ENCODE results near the gene TBX21.

TBX21 gene

GRCh38 chr17:47708864-47709541 is 24.0 kb upstream of the TBX21 start:
- H3K9me3 ChIP-seq (ENCODE audit: control insufficient read depth, insufficient read depth, low read depth, low read length): no peaks in the 10 kb centered on the region
- H3K4me3 ChIP-seq (ENCODE audit: low read depth, low read length): no peak overlapping the region
- CTCF ChIA-PET: interaction anchor here (0.6 to 1.2 kb wide), 2 partner anchors 11 to 13 kb away, joined by 3 read pairs; no protein-coding TSS in a partner anchor
- TF ChIP-seq ZSCAN16 (tag by site-specific recombination; IDR thresholded peaks at IDR 0.05): no peak
- TF ChIP-seq ZNF132 (tag by site-specific recombination; IDR thresholded peaks at IDR 0.05; ENCODE audit: borderline replicate concordance): no peak
- no peak for TF ChIP-seq YY2 (tag by site-specific recombination; IDR thresholded peaks at IDR 0.05)
- TF ChIP-seq PRDM1 (tag by site-specific recombination; IDR thresholded peaks at IDR 0.05): no peak
- no peak for TF ChIP-seq PRDM4 (tag by site-specific recombination; IDR thresholded peaks at IDR 0.05)
- TF ChIP-seq ZNF211 (tag by site-specific recombination; IDR thresholded peaks at IDR 0.05; ENCODE audit: low read depth): no peak
- no peak for TF ChIP-seq ZNF311 (tag by site-specific recombination; IDR thresholded peaks at IDR 0.05; ENCODE audit: borderline replicate concordance)
- TF ChIP-seq ZNF394 (tag by site-specific recombination; IDR thresholded peaks at IDR 0.05; ENCODE audit: borderline replicate concordance): no peak
- no peak for TF ChIP-seq ZNF792 (tag by site-specific recombination; IDR thresholded peaks at IDR 0.05)
- TF ChIP-seq ZNF549 (tag by site-specific recombination; IDR thresholded peaks at IDR 0.05): no peak
- no peak for TF ChIP-seq ZFP41 (tag by site-specific recombination; IDR thresholded peaks at IDR 0.05; ENCODE audit: borderline replicate concordance)
- TF ChIP-seq ZNF18 (tag by site-specific recombination; IDR thresholded peaks at IDR 0.05): no peak
- TF ChIP-seq ZNF629 (tag by site-specific recombination; IDR thresholded peaks at IDR 0.05): no peak
- TF ChIP-seq ZFP69B (tag by site-specific recombination; IDR thresholded peaks at IDR 0.05): no peak
- no peak for TF ChIP-seq BCL11B (tag by site-specific recombination; IDR thresholded peaks at IDR 0.05; ENCODE audit: low read depth)
- TF ChIP-seq ZNF221 (tag by site-specific recombination; IDR thresholded peaks at IDR 0.05; ENCODE audit: borderline replicate concordance): no peak
- no peak for TF ChIP-seq HOXD13 (CRISPR knock-in tag; IDR thresholded peaks at IDR 0.05; ENCODE audit: borderline replicate concordance)
- TF ChIP-seq ZFP37 (tag by site-specific recombination; IDR thresholded peaks at IDR 0.05): no peak
- H3K36me3 ChIP-seq (ENCODE audit: control insufficient read depth in 2 of 2, insufficient read depth in 1 of 2, low read length in 2 of 2): peaks cover 0 to 31% of the 10 kb centered on the region in 2 experiments; a peak in 1 of 3 replicates
- POLR2A ChIA-PET: interaction anchor here (0.6 kb wide), 1 partner anchor 54 kb away, joined by 10 read pairs; no protein-coding TSS in a partner anchor
- H3K27ac ChIP-seq (ENCODE audit: extremely low read depth, low read depth, low read length): no peak overlapping the region
- no peaks in the 10 kb centered on the region for H3K4me1 ChIP-seq (ENCODE audit: control insufficient read depth, insufficient read depth, low read length)

- POLR2A ChIA-PET: no interaction called here
- Histone ChIP-seq H3K27ac (ENCODE audit: extremely low read depth, low read depth, low read length) (no peak overlapping the region), H3K36me3 (ENCODE audit: control insufficient read depth in 2 of 2, insufficient read depth in 1 of 2, low read length in 2 of 2) (peaks cover 0 to 29% of the 10 kb centered on the region in 2 experiments; a peak in 1 of 3 replicates), H3K4me1 (ENCODE audit: control insufficient read depth, insufficient read depth, low read length) (no peaks in the 10 kb centered on the region), H3K9me3 (ENCODE audit: control insufficient read depth, insufficient read depth, low read depth, low read length) (no peaks in the 10 kb centered on the region), H3K4me3 (ENCODE audit: low read depth, low read length) (no peak overlapping the region)
- CTCF ChIA-PET: interaction anchor here (1.2 to 1.6 kb wide), 2 partner anchors 10 to 12 kb away, joined by 3 to 6 read pairs; no protein-coding TSS in a partner anchor
- TF ChIP-seq HOXC10 (CRISPR knock-in tag; IDR thresholded peaks at IDR 0.05) (no peak), ZNF707 (tag by site-specific recombination; IDR thresholded peaks at IDR 0.05) (no peak), ZNF223 (tag by site-specific recombination; IDR thresholded peaks at IDR 0.05) (no peak), ZNF391 (tag by site-specific recombination; IDR thresholded peaks at IDR 0.05; ENCODE audit: borderline replicate concordance, low read depth) (no peak), ZNF214 (tag by site-specific recombination; IDR thresholded peaks at IDR 0.05; ENCODE audit: borderline replicate concordance) (no peak), ZNF24 (tag by site-specific recombination; IDR thresholded peaks at IDR 0.05) (no peak), ZNF350 (tag by site-specific recombination; IDR thresholded peaks at IDR 0.05) (no peak), YY1 (tag by site-specific recombination; IDR thresholded peaks at IDR 0.05) (no peak), ZBTB26 (tag by site-specific recombination; optimal IDR thresholded peaks at IDR 0.05) (no peak), ZNF549 (tag by site-specific recombination; IDR thresholded peaks at IDR 0.05) (no peak), ZNF157 (tag by site-specific recombination; IDR thresholded peaks at IDR 0.05) (no peak), ZNF18 (tag by site-specific recombination; IDR thresholded peaks at IDR 0.05) (no peak)
Observed at GRCh38 chr17:47709594-47709993, 23.4 kb upstream of the TBX21 start.

All from HEK293 (cell line).